Transverse colon (tissue), 4 donors: ENCODE results near the gene RGS21.

Experiments used
- POLR2A ChIP-seq: fragments of 450-650 bp; IDR thresholded peaks from one replicate; pipeline ENCODE4 v1.6.1; 2016; ENCODE audit warnings: antibody characterized with exemption, mild to moderate bottlenecking, moderate library complexity
- POLR2AphosphoS5 ChIP-seq, 3 donors: sonication (generic); formaldehyde crosslinking; IDR thresholded peaks; one replicate each; pipeline ENCODE4 v1.6.1; 2016; ENCODE audit warnings: antibody characterized with exemption in 3 of 3
- TF ChIP-seq, protein P1 (sequence below), 5 experiments: fragments of 200-600 bp in 3 of 5; fragments of 450-650 bp in 2 of 5; sonication (generic) in 3 of 5; IDR thresholded peaks; 1 replicate in 2 of 5; 2 replicates in 3 of 5; pipeline ENCODE4 v1.5.1; 2016 to 2017; ENCODE audit warnings: antibody characterized with exemption in 5 of 5, inconsistent platforms in 3 of 5, mild to moderate bottlenecking in 2 of 5, moderate library complexity in 1 of 5

DNA sequence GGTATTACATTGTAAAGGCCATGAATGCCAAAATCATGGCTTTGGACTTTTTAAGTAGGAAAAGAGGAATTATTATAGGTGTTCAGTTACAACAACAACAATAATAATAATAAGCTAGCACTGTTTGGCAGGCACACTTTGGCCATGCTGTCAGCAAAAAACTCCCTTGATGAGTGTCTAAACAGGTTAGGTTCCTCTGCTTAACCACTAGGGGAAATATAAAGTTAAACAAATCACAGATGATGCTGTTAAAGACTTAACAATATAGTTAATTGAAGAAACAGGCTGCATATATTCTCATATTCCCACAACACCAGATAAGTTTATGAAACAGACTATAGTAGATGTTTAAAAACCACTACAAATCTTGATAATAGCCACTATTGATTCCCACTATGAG lies 46.4 kb downstream of the RGS21 start:
- no peak for TF ChIP-seq POLR2A
- TF ChIP-seq, protein P1, sequence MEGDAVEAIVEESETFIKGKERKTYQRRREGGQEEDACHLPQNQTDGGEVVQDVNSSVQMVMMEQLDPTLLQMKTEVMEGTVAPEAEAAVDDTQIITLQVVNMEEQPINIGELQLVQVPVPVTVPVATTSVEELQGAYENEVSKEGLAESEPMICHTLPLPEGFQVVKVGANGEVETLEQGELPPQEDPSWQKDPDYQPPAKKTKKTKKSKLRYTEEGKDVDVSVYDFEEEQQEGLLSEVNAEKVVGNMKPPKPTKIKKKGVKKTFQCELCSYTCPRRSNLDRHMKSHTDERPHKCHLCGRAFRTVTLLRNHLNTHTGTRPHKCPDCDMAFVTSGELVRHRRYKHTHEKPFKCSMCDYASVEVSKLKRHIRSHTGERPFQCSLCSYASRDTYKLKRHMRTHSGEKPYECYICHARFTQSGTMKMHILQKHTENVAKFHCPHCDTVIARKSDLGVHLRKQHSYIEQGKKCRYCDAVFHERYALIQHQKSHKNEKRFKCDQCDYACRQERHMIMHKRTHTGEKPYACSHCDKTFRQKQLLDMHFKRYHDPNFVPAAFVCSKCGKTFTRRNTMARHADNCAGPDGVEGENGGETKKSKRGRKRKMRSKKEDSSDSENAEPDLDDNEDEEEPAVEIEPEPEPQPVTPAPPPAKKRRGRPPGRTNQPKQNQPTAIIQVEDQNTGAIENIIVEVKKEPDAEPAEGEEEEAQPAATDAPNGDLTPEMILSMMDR (IDR thresholded peaks at IDR 0.05), result no peak
- TF ChIP-seq POLR2AphosphoS5 (IDR thresholded peaks at IDR 0.05), result no peak
